ENCODE measurements around the gene SYT9. TPM values are rescaled to one million over a fixed set of nuclear protein-coding genes. Genes with fewer than 3 reads are reported as not detected.

Gene SYT9
- polyA plus RNA-seq, 3 donors: not detected

DNA sequence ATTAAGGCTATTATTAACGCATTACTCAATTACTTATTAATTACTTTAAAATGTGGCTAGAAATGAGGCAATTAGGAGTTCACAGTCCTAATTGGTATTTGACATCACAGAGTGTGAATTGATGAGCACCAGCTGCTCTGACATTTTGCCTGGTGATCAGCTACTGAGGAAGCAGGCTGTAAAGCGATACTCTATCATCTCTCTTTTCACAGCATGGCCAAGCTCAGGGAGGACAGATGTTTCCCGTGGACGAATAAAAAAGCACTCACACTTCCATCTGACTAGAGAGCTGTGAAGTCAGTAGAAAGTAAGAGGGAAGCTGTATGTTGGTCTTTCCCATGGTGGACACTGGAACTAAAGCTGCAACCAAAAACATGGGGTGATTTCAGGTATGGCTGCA lies 29.1 kb upstream of the SYT9 start:
- peaks cover 0 to 2% of the 10 kb centered on the region in 2 donors for H3K27me3 ChIP-seq (ENCODE audit: control insufficient read depth in 2 of 2, insufficient read depth in 2 of 2, low read length in 2 of 2)
- H3K4me1 ChIP-seq (ENCODE audit: control insufficient read depth in 1 of 2, insufficient read depth in 2 of 2, low read length in 2 of 2): no peaks in the 10 kb centered on the region
- H3K4me1 Mint-ChIP-seq: no peaks in the 10 kb centered on the region
- no peaks in the 10 kb centered on the region for H3K9me3 Mint-ChIP-seq
- TF ChIP-seq, protein P1, sequence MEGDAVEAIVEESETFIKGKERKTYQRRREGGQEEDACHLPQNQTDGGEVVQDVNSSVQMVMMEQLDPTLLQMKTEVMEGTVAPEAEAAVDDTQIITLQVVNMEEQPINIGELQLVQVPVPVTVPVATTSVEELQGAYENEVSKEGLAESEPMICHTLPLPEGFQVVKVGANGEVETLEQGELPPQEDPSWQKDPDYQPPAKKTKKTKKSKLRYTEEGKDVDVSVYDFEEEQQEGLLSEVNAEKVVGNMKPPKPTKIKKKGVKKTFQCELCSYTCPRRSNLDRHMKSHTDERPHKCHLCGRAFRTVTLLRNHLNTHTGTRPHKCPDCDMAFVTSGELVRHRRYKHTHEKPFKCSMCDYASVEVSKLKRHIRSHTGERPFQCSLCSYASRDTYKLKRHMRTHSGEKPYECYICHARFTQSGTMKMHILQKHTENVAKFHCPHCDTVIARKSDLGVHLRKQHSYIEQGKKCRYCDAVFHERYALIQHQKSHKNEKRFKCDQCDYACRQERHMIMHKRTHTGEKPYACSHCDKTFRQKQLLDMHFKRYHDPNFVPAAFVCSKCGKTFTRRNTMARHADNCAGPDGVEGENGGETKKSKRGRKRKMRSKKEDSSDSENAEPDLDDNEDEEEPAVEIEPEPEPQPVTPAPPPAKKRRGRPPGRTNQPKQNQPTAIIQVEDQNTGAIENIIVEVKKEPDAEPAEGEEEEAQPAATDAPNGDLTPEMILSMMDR (IDR thresholded peaks at IDR 0.05): no peak
- H3K36me3 Mint-ChIP-seq: no peaks in the 10 kb centered on the region
- no peak overlapping the region for H3K4me2 ChIP-seq (replicated peaks; ENCODE audit: extremely low read depth, low read length, poor library complexity, severe bottlenecking)
- peaks cover 1 to 5% (median 3%) of the 10 kb centered on the region in 3 donors for H3K27me3 Mint-ChIP-seq (ENCODE audit: low read depth in 3 of 3)
- no peaks in the 10 kb centered on the region for H3K9me3 ChIP-seq (replicated peaks in 1 of 2; ENCODE audit: control insufficient read depth in 1 of 2, insufficient read depth in 1 of 2, low read length in 2 of 2)
- H3K36me3 ChIP-seq (replicated peaks in 1 of 2; ENCODE audit: control insufficient read depth in 1 of 2, insufficient read depth in 2 of 2, low read length in 2 of 2): no peaks in the 10 kb centered on the region
- H3K4me3 ChIP-seq (replicated peaks in 1 of 3; ENCODE audit: low read depth in 2 of 3, low read length in 3 of 3): no peak overlapping the region
- H4K20me1 ChIP-seq (ENCODE audit: insufficient read depth, low read length): no peaks in the 10 kb centered on the region
- intact Hi-C loops (cut with micrococcal nuclease): no loop called here
- H3K27ac ChIP-seq (ENCODE audit: low read depth in 1 of 2, low read length in 2 of 2): no peak overlapping the region
- no peak overlapping the region for H2AFZ ChIP-seq (ENCODE audit: insufficient read depth, low read depth, low read length, poor library complexity, severe bottlenecking)
- H3K9ac ChIP-seq (ENCODE audit: insufficient read depth, low read length, poor library complexity, severe bottlenecking): no peak overlapping the region
- WGBS (ENCODE audit: insufficient coverage): no CpG with 5 or more reads among the region's 4 CpGs
- no peak overlapping the region for H3K27ac Mint-ChIP-seq
- DNase-seq: no peak
- no peak overlapping the region for H3K4me3 Mint-ChIP-seq
- H3K79me2 ChIP-seq (ENCODE audit: insufficient read depth, low read length): no peaks in the 10 kb centered on the region

- no peak overlapping the region for H3K4me2 ChIP-seq (replicated peaks; ENCODE audit: extremely low read depth, low read length, poor library complexity, severe bottlenecking)
- no peak overlapping the region for H3K9ac ChIP-seq (ENCODE audit: insufficient read depth, low read length, poor library complexity, severe bottlenecking)
- TF ChIP-seq, protein P1 (IDR thresholded peaks at IDR 0.05): no peak
- WGBS (ENCODE audit: insufficient coverage): 78% methylated on average over 2 of the region's 5 CpGs
- Mint-ChIP-seq H3K9me3 (no peaks in the 10 kb centered on the region), H3K27ac (no peak overlapping the region), H3K4me3 (no peak overlapping the region), H3K27me3 (ENCODE audit: low read depth in 3 of 3) (peaks cover 5 to 7% (median 6%) of the 10 kb centered on the region in 3 donors), H3K4me1 (no peaks in the 10 kb centered on the region), H3K36me3 (no peaks in the 10 kb centered on the region)
- H3K9me3 ChIP-seq (replicated peaks in 1 of 2; ENCODE audit: control insufficient read depth in 1 of 2, insufficient read depth in 1 of 2, low read length in 2 of 2): no peaks in the 10 kb centered on the region
- H4K20me1 ChIP-seq (ENCODE audit: insufficient read depth, low read length): no peaks in the 10 kb centered on the region
- intact Hi-C loops (cut with micrococcal nuclease): no loop called here
- no peaks in the 10 kb centered on the region for H3K27me3 ChIP-seq (ENCODE audit: control insufficient read depth in 2 of 2, insufficient read depth in 2 of 2, low read length in 2 of 2)
- H3K4me1 ChIP-seq (ENCODE audit: control insufficient read depth in 1 of 2, insufficient read depth in 2 of 2, low read length in 2 of 2): no peaks in the 10 kb centered on the region
- no peak overlapping the region for H3K4me3 ChIP-seq (replicated peaks in 1 of 3; ENCODE audit: low read depth in 2 of 3, low read length in 3 of 3)
- H3K27ac ChIP-seq (ENCODE audit: low read depth in 1 of 2, low read length in 2 of 2): no peak overlapping the region
- no peak overlapping the region for H2AFZ ChIP-seq (ENCODE audit: insufficient read depth, low read depth, low read length, poor library complexity, severe bottlenecking)
- no peaks in the 10 kb centered on the region for H3K79me2 ChIP-seq (ENCODE audit: insufficient read depth, low read length)
- no peak for DNase-seq
- no peaks in the 10 kb centered on the region for H3K36me3 ChIP-seq (replicated peaks in 1 of 2; ENCODE audit: control insufficient read depth in 1 of 2, insufficient read depth in 2 of 2, low read length in 2 of 2)
Observed at GRCh38 chr11:7239877-7240276, 11.8 kb upstream of the SYT9 start.
